Measurements from ENCODE around the gene MOB1B.

DNA sequence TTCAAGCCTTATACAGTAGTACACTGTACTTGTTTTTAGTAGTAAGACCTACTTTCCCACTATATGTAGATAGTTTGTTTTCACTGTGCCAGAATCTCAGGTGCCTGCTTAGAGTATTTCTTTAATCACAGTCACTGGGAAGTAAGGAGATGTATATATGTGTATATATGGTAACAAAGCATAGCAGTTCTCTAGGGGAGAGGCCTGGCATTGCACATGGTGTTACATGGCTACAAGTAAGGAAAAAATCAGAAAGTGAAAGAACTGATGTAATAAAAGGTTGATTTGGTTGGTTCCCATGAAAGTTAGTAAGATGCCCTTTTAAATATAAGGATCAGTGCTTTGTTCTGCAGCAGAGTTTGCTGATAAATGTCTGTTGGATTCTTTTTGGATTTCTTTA is 81.9 kb downstream of the MOB1B start:
- TF ChIP-seq, protein P1, sequence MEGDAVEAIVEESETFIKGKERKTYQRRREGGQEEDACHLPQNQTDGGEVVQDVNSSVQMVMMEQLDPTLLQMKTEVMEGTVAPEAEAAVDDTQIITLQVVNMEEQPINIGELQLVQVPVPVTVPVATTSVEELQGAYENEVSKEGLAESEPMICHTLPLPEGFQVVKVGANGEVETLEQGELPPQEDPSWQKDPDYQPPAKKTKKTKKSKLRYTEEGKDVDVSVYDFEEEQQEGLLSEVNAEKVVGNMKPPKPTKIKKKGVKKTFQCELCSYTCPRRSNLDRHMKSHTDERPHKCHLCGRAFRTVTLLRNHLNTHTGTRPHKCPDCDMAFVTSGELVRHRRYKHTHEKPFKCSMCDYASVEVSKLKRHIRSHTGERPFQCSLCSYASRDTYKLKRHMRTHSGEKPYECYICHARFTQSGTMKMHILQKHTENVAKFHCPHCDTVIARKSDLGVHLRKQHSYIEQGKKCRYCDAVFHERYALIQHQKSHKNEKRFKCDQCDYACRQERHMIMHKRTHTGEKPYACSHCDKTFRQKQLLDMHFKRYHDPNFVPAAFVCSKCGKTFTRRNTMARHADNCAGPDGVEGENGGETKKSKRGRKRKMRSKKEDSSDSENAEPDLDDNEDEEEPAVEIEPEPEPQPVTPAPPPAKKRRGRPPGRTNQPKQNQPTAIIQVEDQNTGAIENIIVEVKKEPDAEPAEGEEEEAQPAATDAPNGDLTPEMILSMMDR (IDR thresholded peaks at IDR 0.05 in 2 of 3, conservative IDR thresholded peaks at IDR 0.05 in 1 of 3; ENCODE audit: borderline replicate concordance in 1 of 3, insufficient read depth in 1 of 3, low read depth in 2 of 3, low read length in 2 of 3), result no peak
- TF ChIP-seq POLR2A (IDR thresholded peaks at IDR 0.05; ENCODE audit: borderline replicate concordance, extremely low read depth, insufficient read depth, insufficient read length) (no peak), POLR2AphosphoS5 (IDR thresholded peaks at IDR 0.05; ENCODE audit: low read depth, low read length) (no peak), JUND (IDR thresholded peaks at IDR 0.05) (no peak), SIN3A (IDR thresholded peaks at IDR 0.05; ENCODE audit: low read depth) (no peak), ZNF274 (IDR thresholded peaks at IDR 0.05; ENCODE audit: low read depth, low read length) (no peak)

All from HCT116 (cell line).